ENCODE measurements around the gene CTDSPL. TPM values are rescaled to one million over a fixed set of nuclear protein-coding genes. Genes with fewer than 3 reads are reported as not detected.

Gene CTDSPL
- total and polyA plus RNA-seq, 2 of the 13 experiments (the other 11 are each of a cell fraction or from before 2014, with no cell fraction given) = 26.1 to 142 TPM

- TF ChIP-seq PLSCR1 (CRISPR knock-in tag; IDR thresholded peaks at IDR 0.05; ENCODE audit: borderline replicate concordance) (no peak), ZBTB20 (CRISPR knock-in tag; IDR thresholded peaks at IDR 0.05; ENCODE audit: borderline replicate concordance, low read depth) (peak; percentile 52; the same call in 1 of the 2 replicates), TSC22D2 (CRISPR knock-in tag; IDR thresholded peaks at IDR 0.05; ENCODE audit: borderline replicate concordance) (no peak), ZNF512 (CRISPR knock-in tag; IDR thresholded peaks at IDR 0.05) (no peak), NR2F2 (IDR thresholded peaks at IDR 0.05; ENCODE audit: borderline replicate concordance, low read depth) (peak; percentile 70; the same call in 1 of the 2 replicates), RAD51 (IDR thresholded peaks at IDR 0.05; ENCODE audit: borderline replicate concordance) (no peak), TBX2 (CRISPR knock-in tag; IDR thresholded peaks at IDR 0.05; ENCODE audit: borderline replicate concordance) (peak; percentile 96), ZNF326 (CRISPR knock-in tag; IDR thresholded peaks at IDR 0.05; ENCODE audit: borderline replicate concordance) (no peak), BORCS8-MEF2B (CRISPR knock-in tag; IDR thresholded peaks at IDR 0.05) (no peak), SMAD1 (CRISPR knock-in tag; IDR thresholded peaks at IDR 0.05; ENCODE audit: borderline replicate concordance, low read depth) (no peak), SSRP1 (CRISPR knock-in tag; IDR thresholded peaks at IDR 0.05) (peak; percentile 82), SP4 (CRISPR knock-in tag; IDR thresholded peaks at IDR 0.05) (no peak; the same call in 1 of the 2 replicates), NR2C2 (CRISPR knock-in tag; IDR thresholded peaks at IDR 0.05; ENCODE audit: borderline replicate concordance) (peak; percentile 60)
- TF ChIP-seq, protein P1, sequence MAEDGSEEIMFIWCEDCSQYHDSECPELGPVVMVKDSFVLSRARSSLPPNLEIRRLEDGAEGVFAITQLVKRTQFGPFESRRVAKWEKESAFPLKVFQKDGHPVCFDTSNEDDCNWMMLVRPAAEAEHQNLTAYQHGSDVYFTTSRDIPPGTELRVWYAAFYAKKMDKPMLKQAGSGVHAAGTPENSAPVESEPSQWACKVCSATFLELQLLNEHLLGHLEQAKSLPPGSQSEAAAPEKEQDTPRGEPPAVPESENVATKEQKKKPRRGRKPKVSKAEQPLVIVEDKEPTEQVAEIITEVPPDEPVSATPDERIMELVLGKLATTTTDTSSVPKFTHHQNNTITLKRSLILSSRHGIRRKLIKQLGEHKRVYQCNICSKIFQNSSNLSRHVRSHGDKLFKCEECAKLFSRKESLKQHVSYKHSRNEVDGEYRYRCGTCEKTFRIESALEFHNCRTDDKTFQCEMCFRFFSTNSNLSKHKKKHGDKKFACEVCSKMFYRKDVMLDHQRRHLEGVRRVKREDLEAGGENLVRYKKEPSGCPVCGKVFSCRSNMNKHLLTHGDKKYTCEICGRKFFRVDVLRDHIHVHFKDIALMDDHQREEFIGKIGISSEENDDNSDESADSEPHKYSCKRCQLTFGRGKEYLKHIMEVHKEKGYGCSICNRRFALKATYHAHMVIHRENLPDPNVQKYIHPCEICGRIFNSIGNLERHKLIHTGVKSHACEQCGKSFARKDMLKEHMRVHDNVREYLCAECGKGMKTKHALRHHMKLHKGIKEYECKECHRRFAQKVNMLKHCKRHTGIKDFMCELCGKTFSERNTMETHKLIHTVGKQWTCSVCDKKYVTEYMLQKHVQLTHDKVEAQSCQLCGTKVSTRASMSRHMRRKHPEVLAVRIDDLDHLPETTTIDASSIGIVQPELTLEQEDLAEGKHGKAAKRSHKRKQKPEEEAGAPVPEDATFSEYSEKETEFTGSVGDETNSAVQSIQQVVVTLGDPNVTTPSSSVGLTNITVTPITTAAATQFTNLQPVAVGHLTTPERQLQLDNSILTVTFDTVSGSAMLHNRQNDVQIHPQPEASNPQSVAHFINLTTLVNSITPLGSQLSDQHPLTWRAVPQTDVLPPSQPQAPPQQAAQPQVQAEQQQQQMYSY (CRISPR knock-in tag; IDR thresholded peaks at IDR 0.05) = peak; percentile 68; the same call in 1 of the 2 replicates
- TF ChIP-seq, protein P2, sequence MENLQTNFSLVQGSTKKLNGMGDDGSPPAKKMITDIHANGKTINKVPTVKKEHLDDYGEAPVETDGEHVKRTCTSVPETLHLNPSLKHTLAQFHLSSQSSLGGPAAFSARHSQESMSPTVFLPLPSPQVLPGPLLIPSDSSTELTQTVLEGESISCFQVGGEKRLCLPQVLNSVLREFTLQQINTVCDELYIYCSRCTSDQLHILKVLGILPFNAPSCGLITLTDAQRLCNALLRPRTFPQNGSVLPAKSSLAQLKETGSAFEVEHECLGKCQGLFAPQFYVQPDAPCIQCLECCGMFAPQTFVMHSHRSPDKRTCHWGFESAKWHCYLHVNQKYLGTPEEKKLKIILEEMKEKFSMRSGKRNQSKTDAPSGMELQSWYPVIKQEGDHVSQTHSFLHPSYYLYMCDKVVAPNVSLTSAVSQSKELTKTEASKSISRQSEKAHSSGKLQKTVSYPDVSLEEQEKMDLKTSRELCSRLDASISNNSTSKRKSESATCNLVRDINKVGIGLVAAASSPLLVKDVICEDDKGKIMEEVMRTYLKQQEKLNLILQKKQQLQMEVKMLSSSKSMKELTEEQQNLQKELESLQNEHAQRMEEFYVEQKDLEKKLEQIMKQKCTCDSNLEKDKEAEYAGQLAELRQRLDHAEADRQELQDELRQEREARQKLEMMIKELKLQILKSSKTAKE (CRISPR knock-in tag; IDR thresholded peaks at IDR 0.05; ENCODE audit: borderline replicate concordance) = peak; percentile 74
- TF ChIP-seq, protein P3, sequence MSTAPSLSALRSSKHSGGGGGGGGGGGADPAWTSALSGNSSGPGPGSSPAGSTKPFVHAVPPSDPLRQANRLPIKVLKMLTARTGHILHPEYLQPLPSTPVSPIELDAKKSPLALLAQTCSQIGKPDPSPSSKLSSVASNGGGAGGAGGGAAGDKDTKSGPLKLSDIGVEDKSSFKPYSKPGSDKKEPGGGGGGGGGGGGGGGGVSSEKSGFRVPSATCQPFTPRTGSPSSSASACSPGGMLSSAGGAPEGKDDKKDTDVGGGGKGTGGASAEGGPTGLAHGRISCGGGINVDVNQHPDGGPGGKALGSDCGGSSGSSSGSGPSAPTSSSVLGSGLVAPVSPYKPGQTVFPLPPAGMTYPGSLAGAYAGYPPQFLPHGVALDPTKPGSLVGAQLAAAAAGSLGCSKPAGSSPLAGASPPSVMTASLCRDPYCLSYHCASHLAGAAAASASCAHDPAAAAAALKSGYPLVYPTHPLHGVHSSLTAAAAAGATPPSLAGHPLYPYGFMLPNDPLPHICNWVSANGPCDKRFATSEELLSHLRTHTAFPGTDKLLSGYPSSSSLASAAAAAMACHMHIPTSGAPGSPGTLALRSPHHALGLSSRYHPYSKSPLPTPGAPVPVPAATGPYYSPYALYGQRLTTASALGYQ (CRISPR knock-in tag; IDR thresholded peaks at IDR 0.05) = no peak; the same call in 1 of the 2 replicates
These were observed 31.4 kb downstream of the CTDSPL start (continued) for GRCh38 chr3:37892927-37893600.

Data from HepG2 (cell line).